ENCODE measurements around the gene RGS9BP. TPM values are rescaled to one million over a fixed set of nuclear protein-coding genes. Genes with fewer than 3 reads are reported as not detected.

The RGS9BP gene
- total RNA-seq, 1 donor from 2014 or later = 0.21 TPM

DNA sequence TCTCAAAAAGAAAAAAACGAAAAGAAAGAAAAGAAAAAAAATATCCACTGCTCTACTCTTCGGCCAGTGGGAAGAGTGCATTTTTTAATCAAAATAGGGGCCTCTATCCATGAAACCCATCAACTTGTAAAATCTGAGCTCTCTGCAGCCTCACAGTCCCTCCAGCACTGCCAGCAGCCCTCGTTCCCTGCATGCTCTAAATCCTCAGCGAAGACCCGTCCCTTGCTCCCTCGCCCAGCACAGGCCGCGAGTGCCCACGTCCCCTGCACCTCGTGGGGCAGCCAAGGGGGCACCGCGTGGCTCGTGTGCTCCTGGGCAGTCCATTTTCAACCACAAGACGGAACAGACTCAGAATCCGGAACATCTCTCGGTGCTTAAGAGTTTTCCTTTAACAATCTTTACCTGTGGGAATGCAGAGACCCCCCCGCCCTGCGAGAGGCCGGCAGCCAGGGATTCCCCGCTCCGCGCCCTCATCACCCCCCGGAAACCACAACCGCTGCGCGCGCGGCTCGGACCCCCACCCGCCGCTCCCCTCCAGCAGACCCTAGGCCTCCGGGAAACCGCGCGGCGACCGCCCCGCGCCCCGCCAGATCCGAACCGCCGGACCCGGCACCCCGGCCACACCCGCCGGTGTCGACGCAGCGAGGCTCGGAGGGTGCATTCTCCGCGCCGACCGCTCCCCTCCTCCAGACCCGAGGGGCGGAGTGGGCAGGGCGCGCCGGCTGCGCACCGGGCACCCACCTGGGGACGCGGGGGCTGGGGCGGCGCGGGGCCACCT is 1.3 kb upstream of the RGS9BP start:
- Mint-ChIP-seq H3K27ac (peak overlapping the region; percentile 84), H3K27me3 (ENCODE audit: low read depth) (peaks cover 15% of the 10 kb centered on the region), H3K4me3 (ENCODE audit: low read depth) (peak overlapping the region; percentile 95), H3K36me3 (ENCODE audit: low read depth) (peaks cover 4% of the 10 kb centered on the region), H3K9me3 (no peaks in the 10 kb centered on the region), H3K4me1 (ENCODE audit: low read depth) (peaks cover 32% of the 10 kb centered on the region)
- intact Hi-C loops (cut with micrococcal nuclease) = loop anchor here (2.0 to 10.0 kb wide), 2 partner anchors 94 to 1500 kb away; partner anchors contain the start of genes LSM14A and PDCD5
- DNase-seq (ENCODE audit: low spot score) = no peak

DNA sequence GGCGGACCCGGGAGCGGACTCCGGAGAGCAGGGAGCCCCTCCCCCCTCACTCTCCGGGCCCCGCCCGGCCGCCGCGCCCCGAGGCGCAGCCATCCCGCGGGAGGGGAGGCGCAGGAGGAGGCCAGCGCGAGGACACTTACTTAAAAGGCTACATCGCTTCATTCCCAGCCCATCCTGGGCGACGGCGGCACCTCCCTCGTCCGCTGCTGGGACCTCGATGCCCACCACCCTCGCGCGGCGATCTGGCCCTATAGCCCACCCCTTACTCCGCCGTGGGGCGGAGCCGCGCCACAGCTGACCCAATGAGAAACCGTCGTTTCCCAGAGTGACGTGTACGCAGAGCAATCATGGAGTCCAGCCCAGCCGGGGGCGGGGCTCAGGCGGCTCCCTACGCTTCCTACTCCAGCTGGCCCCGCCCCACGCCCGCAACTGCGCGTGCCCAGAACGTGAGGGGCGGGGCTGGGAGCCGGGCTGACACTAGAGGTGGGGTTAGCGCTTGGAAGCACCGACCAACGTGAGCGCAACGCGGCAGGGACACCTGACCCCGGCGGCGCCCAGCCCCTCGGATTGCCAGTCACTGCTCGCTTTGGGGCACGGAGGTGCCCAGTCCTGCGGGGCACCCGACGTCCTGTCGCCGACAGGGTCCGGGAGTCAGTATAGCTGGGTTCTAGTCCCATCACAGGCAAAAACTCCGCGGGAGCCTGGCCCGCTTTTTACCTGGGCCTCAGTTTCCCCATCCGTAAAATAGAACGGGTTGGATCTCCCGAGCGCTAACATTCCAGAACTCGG is 523 bp upstream of the RGS9BP start, which contains the start of gene ANKRD27:
ANKRD27 (minus strand) TSS at position 250 of the 789 bp plus-strand sequence. CDS start 16,165 bp downstream, outside the sequence.
- Mint-ChIP-seq H3K27me3 (ENCODE audit: low read depth) (peaks cover 15% of the 10 kb centered on the region), H3K9me3 (no peaks in the 10 kb centered on the region), H3K36me3 (ENCODE audit: low read depth) (peaks cover 4% of the 10 kb centered on the region), H3K4me1 (ENCODE audit: low read depth) (peaks cover 26% of the 10 kb centered on the region), H3K27ac (peak within 1 kb of the TSS; percentile 84), H3K4me3 (ENCODE audit: low read depth) (peak within 1 kb of the TSS; percentile 95)
- intact Hi-C loops (cut with micrococcal nuclease) = loop anchor here (1.0 to 10.0 kb wide), 4 partner anchors 16 to 1500 kb away; partner anchors contain the start of genes FAAP24, LSM14A, NUDT19 and PDCD5
- DNase-seq (ENCODE audit: low spot score) = peak; percentile 96

DNA sequence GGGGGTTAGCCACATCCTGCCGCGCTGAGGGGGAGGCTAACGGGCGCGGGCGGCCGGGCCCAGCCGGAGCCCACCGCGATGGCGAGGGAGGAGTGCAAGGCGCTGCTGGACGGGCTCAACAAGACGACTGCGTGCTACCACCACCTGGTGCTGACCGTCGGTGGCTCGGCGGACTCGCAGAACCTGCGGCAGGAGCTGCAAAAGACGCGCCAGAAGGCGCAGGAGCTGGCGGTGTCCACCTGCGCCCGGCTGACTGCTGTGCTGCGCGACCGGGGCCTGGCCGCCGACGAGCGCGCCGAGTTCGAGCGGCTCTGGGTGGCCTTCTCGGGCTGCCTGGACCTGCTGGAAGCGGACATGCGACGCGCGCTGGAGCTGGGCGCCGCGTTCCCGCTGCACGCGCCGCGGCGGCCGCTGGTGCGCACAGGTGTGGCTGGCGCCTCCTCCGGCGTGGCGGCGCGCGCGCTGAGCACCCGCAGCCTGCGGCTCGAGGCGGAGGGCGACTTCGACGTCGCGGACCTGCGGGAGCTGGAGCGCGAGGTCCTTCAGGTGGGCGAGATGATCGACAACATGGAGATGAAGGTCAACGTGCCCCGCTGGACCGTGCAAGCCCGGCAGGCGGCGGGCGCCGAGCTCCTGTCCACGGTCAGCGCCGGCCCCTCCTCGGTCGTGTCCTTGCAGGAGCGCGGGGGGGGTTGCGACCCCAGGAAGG is 692 bp downstream of the RGS9BP start:
- Mint-ChIP-seq H3K36me3 (ENCODE audit: low read depth) (peaks cover 4% of the 10 kb centered on the region), H3K27ac (no peak overlapping the region), H3K27me3 (ENCODE audit: low read depth) (peaks cover 21% of the 10 kb centered on the region), H3K9me3 (no peaks in the 10 kb centered on the region), H3K4me1 (ENCODE audit: low read depth) (peaks cover 25% of the 10 kb centered on the region), H3K4me3 (ENCODE audit: low read depth) (peak overlapping the region; percentile 82)
- intact Hi-C loops (cut with micrococcal nuclease) = loop anchor here (10.0 kb wide), 1 partner anchor 1498 kb away; the partner anchor contains the start of gene LSM14A
- peak; percentile 19 for DNase-seq (ENCODE audit: low spot score)

DNA sequence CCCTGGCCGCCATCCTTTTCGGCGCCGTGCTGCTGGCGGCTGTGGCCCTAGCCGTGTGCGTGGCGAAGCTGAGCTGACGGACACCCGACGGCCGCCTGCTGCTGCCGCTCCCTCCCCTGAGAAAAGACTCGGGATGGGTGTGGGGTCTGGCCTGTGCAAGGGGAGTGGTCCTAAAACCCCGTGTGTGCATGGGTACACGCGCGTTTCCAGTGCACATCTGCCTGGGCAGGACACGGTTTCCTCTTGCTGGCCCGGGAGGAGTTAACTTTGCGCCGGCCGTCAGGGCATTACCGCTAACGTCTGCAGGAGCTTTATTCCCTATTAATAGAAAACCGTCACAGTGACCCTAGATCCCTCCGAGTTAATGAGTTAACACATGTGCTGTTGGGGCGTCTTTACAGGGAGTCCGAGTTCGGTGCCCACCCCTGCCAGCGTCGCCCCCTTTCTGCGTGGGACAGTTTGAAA is 1.3 kb downstream of the RGS9BP start:
- no peak for DNase-seq (ENCODE audit: low spot score)
- H3K9me3 Mint-ChIP-seq = no peaks in the 10 kb centered on the region
- H3K4me1 Mint-ChIP-seq (ENCODE audit: low read depth) = peaks cover 25% of the 10 kb centered on the region
- H3K27ac Mint-ChIP-seq = no peak overlapping the region
- H3K4me3 Mint-ChIP-seq (ENCODE audit: low read depth) = peak overlapping the region; percentile 48
- H3K36me3 Mint-ChIP-seq (ENCODE audit: low read depth) = peaks cover 1% of the 10 kb centered on the region
- H3K27me3 Mint-ChIP-seq (ENCODE audit: low read depth) = peaks cover 21% of the 10 kb centered on the region
- intact Hi-C loops (cut with micrococcal nuclease) = loop anchor here (10.0 kb wide), 1 partner anchor 1498 kb away; the partner anchor contains the start of gene LSM14A

DNA sequence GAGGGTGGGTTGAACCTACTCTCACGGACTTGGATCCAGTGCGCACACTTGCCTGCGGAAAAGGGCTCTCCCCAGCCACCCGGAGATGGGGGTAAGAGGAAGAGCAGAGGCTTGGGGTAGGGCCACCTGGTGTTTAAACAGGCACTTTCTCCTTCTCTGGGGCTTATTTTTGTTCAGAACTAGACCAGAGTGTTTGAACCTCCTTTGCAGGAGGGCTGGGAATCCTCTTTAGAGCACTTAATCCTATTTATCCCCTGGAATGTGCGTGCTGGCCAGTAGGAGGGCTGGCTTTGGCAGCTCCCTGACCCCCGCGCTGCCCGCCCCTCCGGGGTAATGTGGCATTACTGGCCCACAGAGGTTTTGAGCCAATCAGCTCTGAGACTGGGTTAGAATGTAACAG is 2.0 kb downstream of the RGS9BP start:
- no peaks in the 10 kb centered on the region for H3K36me3 Mint-ChIP-seq (ENCODE audit: low read depth)
- intact Hi-C loops (cut with micrococcal nuclease) = loop anchor here (10.0 kb wide), 1 partner anchor 1497 kb away; the partner anchor contains the start of gene LSM14A
- no peak overlapping the region for H3K4me3 Mint-ChIP-seq (ENCODE audit: low read depth)
- H3K27me3 Mint-ChIP-seq (ENCODE audit: low read depth) = peaks cover 23% of the 10 kb centered on the region
- no peak overlapping the region for H3K27ac Mint-ChIP-seq
- no peaks in the 10 kb centered on the region for H3K9me3 Mint-ChIP-seq
- peaks cover 19% of the 10 kb centered on the region for H3K4me1 Mint-ChIP-seq (ENCODE audit: low read depth)
- DNase-seq (ENCODE audit: low spot score) = no peak

DNA sequence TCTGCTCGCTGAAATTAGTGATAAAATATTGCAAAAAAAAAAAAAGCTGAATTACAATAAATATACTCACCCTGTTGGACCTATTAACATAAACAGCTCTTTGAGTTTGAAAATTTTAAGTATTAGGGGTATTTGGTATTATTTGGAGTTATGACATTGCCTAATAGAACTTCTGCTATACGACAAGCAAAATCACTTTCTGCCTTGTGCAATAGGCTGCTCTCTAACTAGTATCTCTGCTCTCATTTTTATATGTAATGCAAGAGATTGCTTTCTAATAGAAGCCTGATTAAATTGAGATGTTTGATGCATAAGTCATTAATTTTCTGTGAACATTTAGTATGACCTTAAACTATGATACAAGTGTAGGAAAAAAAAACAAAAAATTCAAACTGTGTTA is 5.3 kb downstream of the RGS9BP start:
- Mint-ChIP-seq H3K27me3 (ENCODE audit: low read depth) (peaks cover 21% of the 10 kb centered on the region), H3K4me3 (ENCODE audit: low read depth) (no peak overlapping the region), H3K4me1 (ENCODE audit: low read depth) (peaks cover 5% of the 10 kb centered on the region)

DNA sequence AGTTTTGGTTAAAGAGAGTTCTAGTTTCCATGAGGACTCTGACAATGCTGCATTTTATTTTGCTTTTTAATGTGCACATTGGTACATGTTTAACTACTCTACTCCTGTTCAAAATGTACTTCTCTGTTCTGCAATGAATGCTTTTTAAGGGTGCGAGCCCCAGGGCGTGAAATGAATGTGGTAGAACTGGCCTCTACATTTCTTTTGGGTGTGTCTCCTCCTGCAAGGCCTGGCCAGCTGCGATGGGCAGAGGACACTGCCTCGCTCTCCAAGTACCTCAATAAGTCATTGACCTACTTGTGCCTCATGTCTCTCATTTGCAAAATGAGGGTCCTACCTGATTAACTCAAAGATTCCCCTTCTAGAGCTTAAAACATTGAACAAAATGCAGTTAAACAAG is 6.7 kb downstream of the RGS9BP start:
- Mint-ChIP-seq H3K36me3 (ENCODE audit: low read depth) (no peaks in the 10 kb centered on the region), H3K27ac (no peak overlapping the region), H3K9me3 (no peaks in the 10 kb centered on the region), H3K4me3 (ENCODE audit: low read depth) (no peak overlapping the region), H3K4me1 (ENCODE audit: low read depth) (peaks cover 2% of the 10 kb centered on the region), H3K27me3 (ENCODE audit: low read depth) (peaks cover 16% of the 10 kb centered on the region)
- intact Hi-C loops (cut with micrococcal nuclease) = no loop called here
- no peak for DNase-seq (ENCODE audit: low spot score)

More for the DNA sequence above, 5.3 kb downstream of the RGS9BP start:
- Mint-ChIP-seq H3K36me3 (ENCODE audit: low read depth) (no peaks in the 10 kb centered on the region), H3K27ac (no peak overlapping the region), H3K9me3 (no peaks in the 10 kb centered on the region)
- intact Hi-C loops (cut with micrococcal nuclease) = no loop called here
- DNase-seq (ENCODE audit: low spot score) = no peak

DNA sequence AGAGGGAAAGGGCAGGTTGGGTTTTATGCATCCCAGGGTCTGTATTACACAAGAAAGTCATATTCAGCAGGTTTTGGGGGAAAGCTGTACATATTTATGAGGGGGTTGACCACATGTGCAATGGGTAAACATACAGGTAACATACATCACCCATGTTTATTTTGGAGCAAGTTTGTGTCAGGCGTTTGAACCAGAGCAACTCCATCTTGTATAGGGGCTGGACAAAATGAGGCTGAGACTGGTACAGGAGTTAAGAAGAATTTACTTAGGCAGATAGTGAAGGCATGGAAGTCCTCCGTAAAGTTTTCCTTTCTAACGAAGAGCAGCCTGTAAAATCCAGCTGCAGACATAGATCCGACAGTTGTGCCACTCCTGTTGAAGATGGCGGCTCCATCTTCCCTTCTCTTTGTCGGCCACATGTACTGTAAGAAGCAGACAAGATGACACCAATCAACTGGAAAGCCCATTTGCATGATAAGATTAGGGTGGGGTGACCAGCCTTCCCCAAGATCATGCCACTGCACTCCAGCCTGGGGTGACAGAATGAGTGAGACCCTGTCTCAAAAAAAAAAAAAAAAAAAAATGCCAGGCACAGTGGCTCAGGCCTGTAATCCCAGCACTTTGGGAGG is 11.3 kb downstream of the RGS9BP start:
- intact Hi-C loops (cut with micrococcal nuclease) = no loop called here
- no peak for DNase-seq (ENCODE audit: low spot score)
- H3K9me3 Mint-ChIP-seq = no peaks in the 10 kb centered on the region
- H3K36me3 Mint-ChIP-seq (ENCODE audit: low read depth) = peaks cover 4% of the 10 kb centered on the region
- H3K4me3 Mint-ChIP-seq (ENCODE audit: low read depth) = no peak overlapping the region
- no peak overlapping the region for H3K27ac Mint-ChIP-seq
- H3K4me1 Mint-ChIP-seq (ENCODE audit: low read depth) = peaks cover 10% of the 10 kb centered on the region
- peaks cover 2% of the 10 kb centered on the region for H3K27me3 Mint-ChIP-seq (ENCODE audit: low read depth)

DNA sequence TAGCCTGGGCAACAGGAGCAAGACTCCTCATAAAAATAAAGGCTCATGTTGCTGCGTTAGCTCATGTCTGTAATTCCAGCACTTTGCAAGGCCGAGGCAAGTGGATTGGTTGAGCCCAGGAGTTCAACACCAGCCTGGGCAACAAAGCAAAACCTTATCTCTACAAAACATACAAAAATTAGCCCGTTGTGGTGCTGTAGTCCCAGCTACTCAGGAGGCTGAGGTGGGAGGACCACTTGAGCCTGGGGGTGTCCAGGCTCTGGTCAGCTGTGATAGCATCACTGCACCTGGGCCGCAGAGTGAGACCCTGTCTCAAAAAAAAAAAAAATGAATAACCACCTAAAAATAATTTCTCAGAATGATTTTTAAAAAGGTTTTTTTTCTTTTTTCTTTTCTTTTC is 12.0 kb downstream of the RGS9BP start:
- Mint-ChIP-seq H3K9me3 (no peaks in the 10 kb centered on the region), H3K4me3 (ENCODE audit: low read depth) (no peak overlapping the region), H3K27ac (no peak overlapping the region), H3K27me3 (ENCODE audit: low read depth) (no peaks in the 10 kb centered on the region), H3K36me3 (ENCODE audit: low read depth) (peaks cover 5% of the 10 kb centered on the region), H3K4me1 (ENCODE audit: low read depth) (peaks cover 10% of the 10 kb centered on the region)
- DNase-seq (ENCODE audit: low spot score) = no peak
- intact Hi-C loops (cut with micrococcal nuclease) = no loop called here

DNA sequence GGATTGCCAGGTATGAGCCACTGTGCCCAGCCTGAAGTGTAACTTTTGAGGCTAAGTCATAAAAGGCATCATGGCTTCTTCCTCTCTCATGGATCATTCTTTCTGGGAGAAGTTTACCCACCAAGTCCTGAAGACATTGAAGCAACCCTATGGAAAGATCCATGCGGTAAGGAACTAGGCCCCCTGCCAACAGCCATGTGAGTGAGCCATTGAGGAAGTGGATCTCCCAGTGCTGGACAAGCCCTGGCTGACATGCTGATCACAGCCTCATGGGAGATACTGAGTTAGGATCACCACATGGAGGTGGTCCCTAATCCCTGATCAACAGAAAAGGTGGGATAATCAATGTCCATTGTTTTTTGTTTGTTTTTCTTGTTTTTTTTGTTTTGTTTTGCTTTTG is 12.7 kb downstream of the RGS9BP start:
- peaks cover 11% of the 10 kb centered on the region for H3K36me3 Mint-ChIP-seq (ENCODE audit: low read depth)
- peaks cover 2% of the 10 kb centered on the region for H3K9me3 Mint-ChIP-seq
- intact Hi-C loops (cut with micrococcal nuclease) = no loop called here
- H3K27me3 Mint-ChIP-seq (ENCODE audit: low read depth) = no peaks in the 10 kb centered on the region
- H3K4me1 Mint-ChIP-seq (ENCODE audit: low read depth) = peaks cover 16% of the 10 kb centered on the region
- no peak overlapping the region for H3K27ac Mint-ChIP-seq
- H3K4me3 Mint-ChIP-seq (ENCODE audit: low read depth) = no peak overlapping the region
- no peak for DNase-seq (ENCODE audit: low spot score)

DNA sequence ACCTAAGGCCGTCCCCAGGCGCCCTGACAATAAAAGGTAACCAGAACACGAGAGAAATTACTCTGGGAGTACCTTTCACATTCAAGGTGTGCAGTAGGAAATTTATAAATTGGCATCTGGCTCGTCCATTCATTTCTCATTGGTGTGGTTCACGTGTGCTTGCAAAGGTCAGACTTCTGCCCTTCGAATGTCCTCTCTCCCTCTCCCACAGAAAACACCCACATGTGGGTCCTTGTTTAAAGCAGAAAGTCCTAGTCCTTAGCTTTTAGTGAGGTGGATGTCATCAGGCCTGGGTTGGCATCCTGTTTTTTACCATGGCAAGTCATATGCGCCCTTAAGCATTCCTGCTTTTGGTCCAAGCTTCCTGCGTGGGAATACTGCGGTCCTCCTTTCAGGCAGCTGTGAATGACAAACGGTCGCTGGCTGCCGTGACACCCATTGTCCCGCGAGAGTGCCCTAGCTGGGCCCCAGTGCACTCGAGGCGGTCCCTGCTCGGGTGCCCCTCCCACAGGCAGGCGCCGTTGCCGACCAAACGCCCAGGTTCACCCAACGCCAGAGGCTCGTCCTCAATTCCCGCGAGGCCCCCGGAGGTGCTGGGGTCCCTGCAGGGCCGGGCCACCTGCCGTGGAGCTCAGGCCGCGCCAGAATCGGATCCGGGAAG is 15.8 kb downstream of the RGS9BP start, which contains the start of gene NUDT19:
NUDT19 (plus strand) TSS at position 531 of the 661 bp plus-strand sequence. CDS start 140 bp downstream, outside the sequence.
- DNase-seq (ENCODE audit: low spot score) = peak; percentile 78
- intact Hi-C loops (cut with micrococcal nuclease) = loop anchor here (1.0 to 5.0 kb wide), 4 partner anchors 16 to 486 kb away; partner anchors contain the start of genes ANKRD27, CEP89, FAAP24 and RGS9BP
- Mint-ChIP-seq H3K4me1 (ENCODE audit: low read depth) (peaks cover 42% of the 10 kb centered on the region), H3K27ac (peak within 1 kb of the TSS; percentile 94), H3K36me3 (ENCODE audit: low read depth) (peaks cover 40% of the 10 kb centered on the region), H3K4me3 (ENCODE audit: low read depth) (peak within 1 kb of the TSS; percentile 95), H3K27me3 (ENCODE audit: low read depth) (no peaks in the 10 kb centered on the region), H3K9me3 (peaks cover 4% of the 10 kb centered on the region)
